Uterus (tissue), 4 donors: ENCODE data around the gene ERCC3. TPM values are rescaled to one million over a fixed set of nuclear protein-coding genes. Genes with fewer than 3 reads are reported as not detected.

Source experiments
- DNase-seq, 2 donors: peaks; one replicate each; pipeline ENCODE4 v3.0.0-alpha.2; 2019 to 2020
- H3K27ac ChIP-seq, 2 donors: fragments of 200-600 bp; sonication (generic); 1 replicate in 1 of 2; 2 replicates in 1 of 2; pipeline ENCODE4 v1.5.1; 2016 to 2018
- H3K27me3 ChIP-seq, 2 donors: fragments of 200-600 bp; sonication (generic); one replicate each; pipeline ENCODE4 v1.5.1; 2018 to 2019; ENCODE audit warnings: control low read depth in 1 of 2
- H3K36me3 ChIP-seq, 2 donors: fragments of 200-600 bp; sonication (generic); one replicate each; pipeline ENCODE4 v1.5.1; 2019; ENCODE audit warnings: control low read depth in 1 of 2
- H3K4me1 ChIP-seq, 2 donors: fragments of 200-600 bp; sonication (generic); one replicate each; pipeline ENCODE4 v1.5.1; 2018 to 2019; ENCODE audit warnings: control low read depth in 1 of 2
- H3K4me3 ChIP-seq, 2 donors: fragments of 200-600 bp; sonication (generic); 1 replicate in 1 of 2; 2 replicates in 1 of 2; pipeline ENCODE4 v1.5.1; 2018 to 2019; ENCODE audit warnings: mild to moderate bottlenecking in 1 of 2
- H3K9me3 ChIP-seq, 2 donors: fragments of 200-600 bp; sonication (generic); one replicate each; pipeline ENCODE4 v1.5.1; 2019; ENCODE audit warnings: control low read depth in 1 of 2
- CTCF ChIP-seq, 4 experiments: fragments of 200-600 bp in 2 of 4; fragments of 450-650 bp in 2 of 4; sonication (generic) in 2 of 4; IDR thresholded peaks; one replicate each; pipeline ENCODE4 v1.5.1; 2016 to 2019; ENCODE audit warnings: antibody characterized with exemption in 4 of 4, mild to moderate bottlenecking in 2 of 4, moderate library complexity in 1 of 4
- POLR2A ChIP-seq, 2 donors: fragments of 450-650 bp; IDR thresholded peaks; one replicate each; pipeline ENCODE4 v1.6.1; 2016; ENCODE audit warnings: antibody characterized with exemption in 2 of 2, mild to moderate bottlenecking in 1 of 2, moderate library complexity in 1 of 2
- intact Hi-C: fragments of 100-400 bp; cut with DNase I; formaldehyde crosslinking; loops from one replicate; pipeline ENCODE4 v1.15.1; 2023; ENCODE audit warnings: low total_unique reads
- total RNA-seq, 4 donors: library from RNA; depleted of rRNA in 3 of 4; stranded (reverse); fragments of >200 nt in 3 of 4; gene quantifications; one replicate each; pipeline versions ENCODE4 v1.1.0 to v1.2.4, GENCODE V29; 2014 to 2023
- donor health status: DM: yes; HTN: yes; CAD: no.

ERCC3 gene
- total RNA-seq: 100 to 1,000 TPM in 1 of 4 donors, 10 to 100 TPM in 3; 47.6 to 153 (median 57.5) TPM

- intact Hi-C loops: no loop called here
- H3K4me3 ChIP-seq: peak within 1 kb of the TSS; percentile 62 to 84
- peak within 1 kb of the TSS; percentile 79 to 86 for H3K27ac ChIP-seq
- peak in 1 of 4 experiments; percentile 12 for TF ChIP-seq CTCF (IDR thresholded peaks at IDR 0.05)
- TF ChIP-seq POLR2A (IDR thresholded peaks at IDR 0.05): no peak
- H3K4me1 ChIP-seq: peaks cover 0 to 4% of the 10 kb centered on the region in 2 donors
- no peaks in the 10 kb centered on the region for H3K36me3 ChIP-seq
- DNase-seq: peak; percentile 79 to 83
- H3K27me3 ChIP-seq: no peaks in the 10 kb centered on the region
- no peaks in the 10 kb centered on the region for H3K9me3 ChIP-seq
Measured at GRCh38 chr2:127293748-127294562, at the start of gene ERCC3. Gene ERCC3 (minus strand): TSS chr2:127294144. CDS start chr2:127294081, 63 bp downstream.

- Histone ChIP-seq H3K9me3 (no peaks in the 10 kb centered on the region), H3K4me3 (no peak overlapping the region), H3K36me3 (no peaks in the 10 kb centered on the region), H3K4me1 (no peaks in the 10 kb centered on the region), H3K27me3 (no peaks in the 10 kb centered on the region), H3K27ac (no peak overlapping the region)
- intact Hi-C loops: no loop called here
- DNase-seq: no peak
- TF ChIP-seq POLR2A (IDR thresholded peaks at IDR 0.05) (no peak), CTCF (IDR thresholded peaks at IDR 0.05) (no peak)
Measured at GRCh38 chr2:127343277-127343676, 49.3 kb upstream of the ERCC3 start.

GRCh38 chr2:127342101-127342500 is 48.2 kb upstream of the ERCC3 start:
- no peaks in the 10 kb centered on the region for H3K9me3 ChIP-seq
- no peak for TF ChIP-seq POLR2A (IDR thresholded peaks at IDR 0.05)
- no peak for TF ChIP-seq CTCF (IDR thresholded peaks at IDR 0.05)
- intact Hi-C loops: no loop called here
- peaks cover 0 to 2% of the 10 kb centered on the region in 2 donors for H3K36me3 ChIP-seq
- no peak for DNase-seq
- no peak overlapping the region for H3K27ac ChIP-seq
- H3K27me3 ChIP-seq: no peaks in the 10 kb centered on the region
- H3K4me3 ChIP-seq: no peak overlapping the region
- H3K4me1 ChIP-seq: no peaks in the 10 kb centered on the region

GRCh38 chr2:127332335-127332734 is 38.4 kb upstream of the ERCC3 start:
- H3K4me1 ChIP-seq: no peaks in the 10 kb centered on the region
- intact Hi-C loops: no loop called here
- H3K9me3 ChIP-seq: no peaks in the 10 kb centered on the region
- H3K4me3 ChIP-seq: no peak overlapping the region
- DNase-seq: no peak
- no peak overlapping the region for H3K27ac ChIP-seq
- TF ChIP-seq CTCF (IDR thresholded peaks at IDR 0.05) (no peak), POLR2A (IDR thresholded peaks at IDR 0.05) (no peak)
- H3K27me3 ChIP-seq: no peaks in the 10 kb centered on the region
- H3K36me3 ChIP-seq: peaks cover 2% of the 10 kb centered on the region in 2 donors

- no peaks in the 10 kb centered on the region for H3K9me3 ChIP-seq
- H3K27me3 ChIP-seq: no peaks in the 10 kb centered on the region
- no peaks in the 10 kb centered on the region for H3K4me1 ChIP-seq
- no peak overlapping the region for H3K27ac ChIP-seq
- H3K36me3 ChIP-seq: peaks cover 0 to 2% of the 10 kb centered on the region in 2 donors
- TF ChIP-seq POLR2A (IDR thresholded peaks at IDR 0.05): no peak
- TF ChIP-seq CTCF (IDR thresholded peaks at IDR 0.05): no peak
- H3K4me3 ChIP-seq: no peak overlapping the region
- no peak for DNase-seq
- intact Hi-C loops: no loop called here
Measured at GRCh38 chr2:127330753-127331152, 36.8 kb upstream of the ERCC3 start.
